Esophagus muscularis mucosa (tissue), 4 donors: ENCODE results near the gene NDUFAF8.

Experiments used
- EP300 ChIP-seq: sonication (generic); formaldehyde crosslinking; IDR thresholded peaks from one replicate; pipeline ENCODE4 v1.6.1; 2017; ENCODE audit warnings: antibody characterized with exemption
- POLR2A ChIP-seq: fragments of 450-650 bp; IDR thresholded peaks from one replicate; pipeline ENCODE4 v1.6.1; 2017; ENCODE audit warnings: antibody characterized with exemption, moderate library complexity, mild to moderate bottlenecking, low read depth
- POLR2AphosphoS5 ChIP-seq, 2 donors: sonication (generic); formaldehyde crosslinking; IDR thresholded peaks; one replicate each; pipeline ENCODE4 v1.6.1; 2017; ENCODE audit warnings: antibody characterized with exemption in 2 of 2
- TF ChIP-seq, protein P1 (sequence below), 3 experiments: fragments of 200-600 bp in 2 of 3; fragments of 450-650 bp in 1 of 3; sonication (generic) in 2 of 3; IDR thresholded peaks; one replicate each; pipeline ENCODE4 v1.5.1; 2017 to 2019; ENCODE audit warnings: antibody characterized with exemption in 3 of 3, mild to moderate bottlenecking in 2 of 3, moderate library complexity in 1 of 3

DNA sequence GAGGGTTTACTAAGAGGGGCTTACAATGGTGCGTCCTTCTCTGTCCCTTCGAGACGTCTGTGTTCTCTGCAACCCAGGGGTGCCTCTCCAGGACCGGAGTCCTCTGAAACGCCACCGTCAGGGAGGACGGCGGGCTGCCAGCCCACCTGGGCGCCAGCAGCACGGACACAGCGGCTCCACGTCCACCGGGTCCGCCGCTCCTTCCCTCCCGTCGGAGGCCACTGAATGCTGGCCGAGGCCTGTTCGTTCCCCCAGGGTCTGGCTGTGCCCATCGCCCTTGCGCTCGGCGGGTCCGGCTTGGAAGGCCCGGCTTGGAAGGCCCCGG is 666 bp upstream of the NDUFAF8 start:
- TF ChIP-seq POLR2AphosphoS5 (IDR thresholded peaks at IDR 0.05) (no peak), POLR2A (no peak), EP300 (no peak)
- TF ChIP-seq, protein P1, sequence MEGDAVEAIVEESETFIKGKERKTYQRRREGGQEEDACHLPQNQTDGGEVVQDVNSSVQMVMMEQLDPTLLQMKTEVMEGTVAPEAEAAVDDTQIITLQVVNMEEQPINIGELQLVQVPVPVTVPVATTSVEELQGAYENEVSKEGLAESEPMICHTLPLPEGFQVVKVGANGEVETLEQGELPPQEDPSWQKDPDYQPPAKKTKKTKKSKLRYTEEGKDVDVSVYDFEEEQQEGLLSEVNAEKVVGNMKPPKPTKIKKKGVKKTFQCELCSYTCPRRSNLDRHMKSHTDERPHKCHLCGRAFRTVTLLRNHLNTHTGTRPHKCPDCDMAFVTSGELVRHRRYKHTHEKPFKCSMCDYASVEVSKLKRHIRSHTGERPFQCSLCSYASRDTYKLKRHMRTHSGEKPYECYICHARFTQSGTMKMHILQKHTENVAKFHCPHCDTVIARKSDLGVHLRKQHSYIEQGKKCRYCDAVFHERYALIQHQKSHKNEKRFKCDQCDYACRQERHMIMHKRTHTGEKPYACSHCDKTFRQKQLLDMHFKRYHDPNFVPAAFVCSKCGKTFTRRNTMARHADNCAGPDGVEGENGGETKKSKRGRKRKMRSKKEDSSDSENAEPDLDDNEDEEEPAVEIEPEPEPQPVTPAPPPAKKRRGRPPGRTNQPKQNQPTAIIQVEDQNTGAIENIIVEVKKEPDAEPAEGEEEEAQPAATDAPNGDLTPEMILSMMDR (IDR thresholded peaks at IDR 0.05) = no peak
